Prostate gland (tissue), 2 donors: ENCODE results near the gene DES. TPM values are rescaled to one million over a fixed set of nuclear protein-coding genes. Genes with fewer than 3 reads are reported as not detected.

Source experiments
- DNase-seq: peaks from one replicate; pipeline ENCODE4 v3.0.0-alpha.2; 2019; ENCODE audit warnings: low spot score
- H3K27ac ChIP-seq, 2 donors: fragments of 200-600 bp; sonication (generic); 2 replicates each; pipeline ENCODE4 v1.5.1; 2017 to 2019
- H3K27me3 ChIP-seq: fragments of 200-600 bp; sonication (generic); replicated peaks from 2 replicates; pipeline ENCODE4 v1.5.1; 2019; ENCODE audit not compliant: insufficient read depth
- H3K36me3 ChIP-seq, 2 donors: fragments of 200-600 bp; sonication (generic); 1 replicate in 1 of 2; 2 replicates in 1 of 2; pipeline versions ENCODE4 v1.5.1 to v1.8.1; 2017 to 2019
- H3K4me1 ChIP-seq: fragments of 200-600 bp; sonication (generic); replicated peaks from 2 replicates; pipeline ENCODE4 v1.5.1; 2019
- H3K4me3 ChIP-seq, 2 donors: fragments of 200-600 bp; sonication (generic); 2 replicates each; pipeline ENCODE4 v1.5.1; 2017 to 2019
- H3K9me3 ChIP-seq: fragments of 200-600 bp; sonication (generic); 2 replicates; pipeline ENCODE4 v1.5.1; 2017
- POLR2A ChIP-seq: fragments of 450-650 bp; IDR thresholded peaks from one replicate; pipeline ENCODE4 v1.6.1; 2016; ENCODE audit warnings: antibody characterized with exemption, mild to moderate bottlenecking
- POLR2AphosphoS5 ChIP-seq: sonication (generic); formaldehyde crosslinking; IDR thresholded peaks from one replicate; pipeline ENCODE4 v1.6.1; 2017; ENCODE audit warnings: antibody characterized with exemption
- WGBS: methylation state at CpG from one replicate; pipeline ENCODE4 v1.1.5; 2018; 5-methylcytosine and 5-hydroxymethylcytosine counted together
- intact Hi-C: fragments of 100-400 bp; cut with DNase I; formaldehyde crosslinking; loops from one replicate; pipeline ENCODE4 v1.14.2; 2022
- total RNA-seq, 2 donors: library from RNA; depleted of rRNA; stranded (reverse); fragments of >200 nt; gene quantifications; one replicate each; pipeline ENCODE4 v1.1.0, GENCODE V29; 2016
- TF ChIP-seq, protein P1 (sequence below), 4 experiments: fragments of 200-600 bp in 2 of 4; fragments of 450-650 bp in 2 of 4; sonication (generic) in 2 of 4; IDR thresholded peaks; 1 replicate in 3 of 4; 2 replicates in 1 of 4; pipeline ENCODE4 v1.5.1; 2016 to 2019; ENCODE audit warnings: antibody characterized with exemption in 4 of 4, mild to moderate bottlenecking in 2 of 4, moderate library complexity in 2 of 4

The DES gene
- total RNA-seq, 2 donors from 2014 or later = 1,584 to 1,742 TPM

DNA sequence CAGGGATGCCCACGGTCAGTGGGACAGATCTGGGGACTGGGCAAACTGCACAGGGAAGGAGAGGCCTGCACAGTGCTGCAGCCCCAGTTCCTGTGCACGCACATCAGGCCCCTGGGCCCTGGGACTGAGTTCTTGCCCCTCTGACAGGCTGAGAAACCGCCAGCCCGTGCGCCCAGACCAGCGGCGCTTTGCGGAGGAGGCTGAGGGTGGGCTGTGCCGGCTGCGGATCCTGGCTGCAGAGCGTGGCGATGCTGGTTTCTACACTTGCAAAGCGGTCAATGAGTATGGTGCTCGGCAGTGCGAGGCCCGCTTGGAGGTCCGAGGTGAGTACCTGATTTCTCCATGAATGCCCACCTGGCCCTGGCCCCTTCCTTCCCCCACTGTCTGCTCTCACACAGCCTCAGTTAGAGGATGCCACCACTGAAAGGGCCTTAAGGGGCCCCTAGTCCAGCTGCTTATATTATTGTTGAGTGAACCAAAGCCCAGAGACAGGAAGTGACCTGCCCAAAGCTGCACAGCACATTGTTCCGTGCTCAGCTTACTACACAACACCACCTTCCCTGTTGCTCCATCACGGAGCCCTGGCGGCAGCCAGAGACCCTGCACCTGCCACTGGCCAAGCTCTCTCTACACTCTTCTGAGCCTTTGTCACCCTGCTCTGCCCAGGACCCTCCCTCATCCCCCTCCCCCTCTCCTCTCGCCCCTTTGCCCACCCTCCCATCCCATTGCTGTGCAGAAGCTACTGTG lies 46.3 kb downstream of the DES start:
- H3K9me3 ChIP-seq = no peaks in the 10 kb centered on the region
- no peak for DNase-seq
- H3K4me1 ChIP-seq = no peaks in the 10 kb centered on the region
- no peaks in the 10 kb centered on the region for H3K27me3 ChIP-seq
- 93% methylated on average over 21 of the region's 21 CpGs for WGBS
- H3K36me3 ChIP-seq = no peaks in the 10 kb centered on the region
- H3K4me3 ChIP-seq = no peak overlapping the region
- no peak for TF ChIP-seq POLR2AphosphoS5
- TF ChIP-seq, protein P1, sequence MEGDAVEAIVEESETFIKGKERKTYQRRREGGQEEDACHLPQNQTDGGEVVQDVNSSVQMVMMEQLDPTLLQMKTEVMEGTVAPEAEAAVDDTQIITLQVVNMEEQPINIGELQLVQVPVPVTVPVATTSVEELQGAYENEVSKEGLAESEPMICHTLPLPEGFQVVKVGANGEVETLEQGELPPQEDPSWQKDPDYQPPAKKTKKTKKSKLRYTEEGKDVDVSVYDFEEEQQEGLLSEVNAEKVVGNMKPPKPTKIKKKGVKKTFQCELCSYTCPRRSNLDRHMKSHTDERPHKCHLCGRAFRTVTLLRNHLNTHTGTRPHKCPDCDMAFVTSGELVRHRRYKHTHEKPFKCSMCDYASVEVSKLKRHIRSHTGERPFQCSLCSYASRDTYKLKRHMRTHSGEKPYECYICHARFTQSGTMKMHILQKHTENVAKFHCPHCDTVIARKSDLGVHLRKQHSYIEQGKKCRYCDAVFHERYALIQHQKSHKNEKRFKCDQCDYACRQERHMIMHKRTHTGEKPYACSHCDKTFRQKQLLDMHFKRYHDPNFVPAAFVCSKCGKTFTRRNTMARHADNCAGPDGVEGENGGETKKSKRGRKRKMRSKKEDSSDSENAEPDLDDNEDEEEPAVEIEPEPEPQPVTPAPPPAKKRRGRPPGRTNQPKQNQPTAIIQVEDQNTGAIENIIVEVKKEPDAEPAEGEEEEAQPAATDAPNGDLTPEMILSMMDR (IDR thresholded peaks at IDR 0.05) = no peak
- TF ChIP-seq POLR2A = no peak
- H3K27ac ChIP-seq = no peak overlapping the region
- intact Hi-C loops = loop anchor here (5.0 kb wide), 1 partner anchor 33 kb away; the partner anchor contains the start of gene GMPPA

DNA sequence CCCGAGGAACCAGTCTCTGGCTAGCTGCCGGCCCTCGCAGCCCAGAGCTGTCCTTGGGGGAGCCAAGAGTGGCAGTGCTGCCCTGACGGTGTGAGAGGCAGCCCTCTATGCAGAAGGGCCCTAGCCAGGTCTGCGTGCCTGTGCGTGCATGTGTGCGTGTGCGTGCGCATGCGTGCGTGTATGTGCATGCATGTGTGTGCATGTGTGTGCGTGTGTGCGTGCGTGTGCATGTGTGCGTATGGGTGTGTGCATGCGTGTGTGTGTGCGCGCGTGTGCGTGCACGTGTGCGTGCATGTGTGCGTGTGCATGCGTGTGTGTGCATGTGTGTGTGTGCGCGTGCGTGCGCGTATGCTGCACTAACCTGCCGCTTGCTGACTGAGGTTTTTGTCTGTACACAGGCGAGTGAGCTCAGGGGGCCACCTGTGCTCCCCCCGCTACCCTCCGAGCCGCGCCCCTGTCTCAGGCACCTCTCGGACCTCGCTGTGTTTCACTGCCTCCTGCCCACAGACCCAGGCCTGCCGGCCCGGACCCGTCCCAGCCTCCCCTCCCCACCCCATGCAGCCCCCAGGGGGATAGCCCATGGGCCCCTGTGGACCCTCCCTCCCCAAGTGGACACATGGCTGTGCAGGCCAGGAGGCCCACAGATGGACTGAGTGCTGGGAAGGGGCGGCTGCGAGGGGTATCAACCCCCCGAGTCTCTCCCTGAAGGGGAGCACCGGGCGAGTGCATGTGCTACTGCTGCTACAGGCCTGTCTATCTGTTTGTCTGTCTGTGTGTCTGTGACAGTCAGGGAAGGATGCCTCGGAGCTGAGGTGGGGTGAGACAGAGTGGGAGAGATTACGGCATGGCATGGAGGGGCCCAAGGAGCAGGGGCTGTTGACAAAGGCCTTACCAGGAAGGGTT lies 47.7 kb downstream of the DES start:
- Histone ChIP-seq H3K36me3 (no peaks in the 10 kb centered on the region), H3K27me3 (no peaks in the 10 kb centered on the region), H3K4me1 (no peaks in the 10 kb centered on the region), H3K9me3 (no peaks in the 10 kb centered on the region), H3K4me3 (no peak overlapping the region), H3K27ac (no peak overlapping the region)
- intact Hi-C loops = no loop called here
- no peak for DNase-seq
- TF ChIP-seq, protein P1 (IDR thresholded peaks at IDR 0.05) = no peak
- TF ChIP-seq POLR2AphosphoS5 (no peak), POLR2A (no peak)
- WGBS = 83% methylated on average over 44 of the region's 47 CpGs

DNA sequence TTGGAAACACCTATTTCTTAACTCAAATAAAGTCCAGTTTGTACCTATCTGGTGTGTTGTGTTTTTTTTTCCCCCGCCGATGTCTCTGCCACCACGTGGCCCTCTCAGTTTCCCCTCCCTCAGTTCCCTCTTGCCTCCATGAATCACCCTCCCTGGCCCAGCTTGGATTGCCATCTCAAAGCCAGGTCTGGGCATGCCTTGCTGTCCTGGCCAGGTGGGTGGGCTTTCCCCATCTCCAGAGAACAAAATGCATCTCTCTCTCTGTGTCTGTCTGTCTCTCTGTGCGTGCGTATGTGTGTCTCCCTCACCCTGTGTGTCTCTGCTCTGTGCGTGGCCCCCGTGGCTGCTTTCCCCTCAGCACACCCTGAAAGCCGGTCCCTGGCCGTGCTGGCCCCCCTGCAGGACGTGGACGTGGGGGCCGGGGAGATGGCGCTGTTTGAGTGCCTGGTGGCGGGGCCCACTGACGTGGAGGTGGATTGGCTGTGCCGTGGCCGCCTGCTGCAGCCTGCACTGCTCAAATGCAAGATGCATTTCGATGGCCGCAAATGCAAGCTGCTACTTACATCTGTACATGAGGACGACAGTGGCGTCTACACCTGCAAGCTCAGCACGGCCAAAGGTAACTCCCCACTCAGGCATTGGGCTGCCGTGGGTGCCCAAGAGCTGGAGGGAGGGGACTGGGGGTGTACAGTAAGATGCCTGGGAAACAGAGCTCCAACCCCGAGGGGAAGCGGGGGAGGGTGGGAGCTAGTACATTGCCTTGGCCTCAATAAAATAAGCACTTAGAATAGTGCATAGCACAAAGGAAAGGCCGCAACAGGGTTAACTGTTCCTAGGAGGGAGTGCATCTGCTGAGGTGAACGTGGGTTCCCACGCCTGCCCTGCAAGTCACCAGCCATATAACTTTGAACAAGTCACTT lies 48.9 kb downstream of the DES start:
- Histone ChIP-seq H3K36me3 (no peaks in the 10 kb centered on the region), H3K27ac (peak overlapping the region in 1 of 2 donors; percentile 8)
- TF ChIP-seq, protein P1 (IDR thresholded peaks at IDR 0.05) = no peak
- peak; percentile 10 for TF ChIP-seq POLR2AphosphoS5

DNA sequence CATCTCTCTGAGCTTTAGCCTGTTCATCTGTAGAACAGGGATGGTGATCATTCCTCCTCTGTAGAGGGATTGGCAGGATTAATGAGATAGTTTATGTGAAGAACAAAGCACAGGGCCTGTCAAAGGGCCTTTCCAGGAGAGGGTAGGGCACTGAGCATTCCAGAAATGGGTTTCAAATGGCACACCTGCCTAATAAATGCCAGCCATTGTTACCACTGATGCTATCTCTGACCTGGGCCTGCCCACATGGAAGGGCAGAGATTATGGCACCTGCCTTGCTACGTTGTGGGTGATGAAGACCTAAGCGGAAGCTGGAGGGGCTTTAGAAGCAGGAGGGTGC lies 49.5 kb downstream of the DES start:
- H3K4me3 ChIP-seq = no peak overlapping the region
- WGBS = 46% methylated on average over 2 of the region's 2 CpGs
- DNase-seq = peak; percentile 55
- no peaks in the 10 kb centered on the region for H3K27me3 ChIP-seq
- H3K27ac ChIP-seq = no peak overlapping the region
- H3K36me3 ChIP-seq = no peaks in the 10 kb centered on the region
- intact Hi-C loops = no loop called here
- no peaks in the 10 kb centered on the region for H3K4me1 ChIP-seq
- peak; percentile 70 for TF ChIP-seq POLR2AphosphoS5
- TF ChIP-seq, protein P1 (IDR thresholded peaks at IDR 0.05) = no peak
- no peaks in the 10 kb centered on the region for H3K9me3 ChIP-seq

More for the DNA sequence above, 48.9 kb downstream of the DES start:
- Histone ChIP-seq H3K9me3 (no peaks in the 10 kb centered on the region), H3K27me3 (no peaks in the 10 kb centered on the region), H3K4me1 (no peaks in the 10 kb centered on the region), H3K4me3 (no peak overlapping the region)
- intact Hi-C loops = no loop called here
- no peak for DNase-seq
- 43% methylated on average over 28 of the region's 28 CpGs for WGBS
